Stimulated activated CD4-positive, alpha-beta T cell treated with anti-CD3 and anti-CD28 coated beads, Interleukin-2, amount 100 ng/mL, for 48 hours (primary cell): ENCODE results near the gene HYCC1.

Experiments
- DNase-seq, 2 donors: peaks; one replicate each; pipeline ENCODE4 v3.0.0-alpha.2; 2020

The HYCC1 gene

DNA sequence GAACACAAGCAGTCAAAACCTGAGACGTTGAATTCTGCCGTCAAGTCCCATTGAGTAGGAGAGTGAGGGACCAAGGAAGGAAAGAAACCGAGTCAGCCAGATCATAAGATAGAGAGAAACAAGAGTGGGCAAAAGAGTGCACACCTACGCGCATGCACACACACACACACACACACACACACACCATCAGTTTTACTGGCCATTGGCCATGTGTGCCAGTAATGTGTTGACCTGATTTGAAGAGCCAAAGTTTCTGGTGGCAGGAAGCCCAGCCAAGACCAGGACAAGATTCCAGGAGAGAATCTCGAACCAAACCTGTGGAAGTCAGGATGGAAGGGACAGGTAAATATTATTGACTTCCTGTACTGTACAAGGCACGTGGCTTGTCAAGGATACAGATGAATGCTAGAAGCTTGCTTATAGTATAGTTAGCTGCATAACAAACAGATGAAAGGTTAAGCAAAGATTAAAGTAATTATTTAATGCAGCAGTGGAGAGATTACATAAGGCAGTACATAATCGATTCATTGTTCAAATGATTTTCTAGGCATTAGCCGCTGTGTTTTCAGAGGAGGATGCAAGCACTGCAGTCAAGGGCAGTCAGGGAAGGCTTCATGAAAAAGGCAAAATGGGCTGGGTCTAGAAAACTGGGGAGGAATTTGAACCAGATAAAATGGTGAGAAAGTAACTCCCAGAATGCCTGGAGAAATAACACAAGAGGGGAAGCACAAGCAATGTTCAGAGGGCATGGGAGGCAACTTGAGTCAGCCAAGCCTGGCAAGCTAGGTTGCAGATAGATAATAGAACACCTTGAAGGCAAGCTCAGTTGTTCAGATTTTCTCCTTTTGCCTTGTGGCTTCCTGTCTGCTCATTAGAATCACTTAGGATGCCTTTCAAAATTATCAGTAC, 2.7 kb upstream of the HYCC1 start:
- no peak for DNase-seq

DNA sequence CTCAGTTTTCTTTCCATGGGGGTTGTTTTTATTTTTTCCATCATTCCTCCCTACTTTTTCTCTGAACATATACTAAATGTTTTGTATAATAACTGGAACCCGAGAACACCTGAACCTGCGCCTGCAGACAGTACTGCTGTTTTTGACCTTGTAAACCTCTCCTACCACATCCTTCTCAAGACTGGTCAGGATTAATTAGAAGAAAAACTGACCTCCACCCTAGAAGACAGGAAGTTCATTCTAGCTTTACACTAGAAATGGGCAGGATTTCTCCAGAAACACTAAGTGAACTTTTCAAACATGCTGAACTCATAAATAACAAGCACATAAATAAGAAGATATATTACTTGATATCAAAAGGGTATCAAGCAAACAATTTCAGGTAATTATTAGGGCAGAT, 751 bp upstream of the HYCC1 start:
- DNase-seq: no peak

DNA sequence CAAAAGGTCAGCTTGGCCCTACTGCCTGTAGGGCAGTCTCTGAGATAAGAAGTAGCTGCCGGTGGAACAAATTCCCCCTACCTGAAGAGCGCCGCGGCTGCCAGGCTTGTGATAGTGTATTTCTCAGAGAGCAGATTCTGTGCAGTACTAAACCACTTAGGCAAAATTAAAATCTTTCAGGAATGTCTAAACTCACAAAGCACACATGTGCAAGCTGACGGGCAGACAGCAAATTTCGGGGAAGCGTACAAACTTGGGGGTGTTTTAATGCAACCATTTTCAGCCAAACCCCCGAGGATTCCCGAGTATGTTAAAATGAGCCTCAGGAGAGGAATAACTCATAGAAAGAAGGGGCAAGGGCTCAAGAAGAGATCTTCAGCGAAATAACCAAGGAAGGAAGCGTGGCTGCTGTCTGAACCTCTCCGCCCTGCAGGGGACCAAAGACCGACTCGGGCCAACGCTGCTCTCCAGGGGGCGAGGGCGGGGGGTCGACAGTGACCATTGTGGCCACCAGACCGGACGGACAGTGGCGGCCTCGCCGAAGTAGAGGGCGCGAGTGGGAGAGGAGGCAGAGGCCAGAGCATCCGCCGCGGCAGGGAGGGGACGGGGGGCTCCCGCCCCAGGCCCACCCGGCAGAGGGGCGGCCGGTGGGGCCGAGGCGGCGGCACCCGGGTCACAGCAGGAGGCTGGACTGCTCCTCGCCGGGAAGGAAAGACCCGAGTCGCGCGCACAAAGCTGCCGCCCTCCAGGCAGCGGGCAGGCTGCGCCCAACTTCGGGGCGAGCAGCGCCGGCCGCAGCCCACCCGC, 819 bp downstream of the HYCC1 start:
- peak in 1 of 2 donors; percentile 6 for DNase-seq

DNA sequence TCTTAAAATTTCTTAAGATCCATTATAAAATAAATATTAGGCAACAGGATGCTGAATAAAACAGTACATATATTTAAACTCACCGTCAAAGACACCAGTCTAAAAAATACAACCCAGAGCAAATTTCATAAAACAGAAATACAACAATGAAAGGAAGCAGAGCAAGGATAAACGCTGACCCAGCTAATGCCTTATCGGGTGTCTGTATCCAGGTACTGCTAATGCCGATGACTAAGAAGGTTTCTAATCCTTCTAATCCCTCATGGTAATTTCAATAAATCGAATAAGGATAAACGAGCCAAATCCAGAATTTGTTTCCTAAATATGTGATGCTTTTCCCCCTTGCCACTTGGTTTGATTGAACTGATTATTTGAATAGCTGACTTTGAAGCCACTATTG, 1.7 kb downstream of the HYCC1 start:
- DNase-seq: no peak

DNA sequence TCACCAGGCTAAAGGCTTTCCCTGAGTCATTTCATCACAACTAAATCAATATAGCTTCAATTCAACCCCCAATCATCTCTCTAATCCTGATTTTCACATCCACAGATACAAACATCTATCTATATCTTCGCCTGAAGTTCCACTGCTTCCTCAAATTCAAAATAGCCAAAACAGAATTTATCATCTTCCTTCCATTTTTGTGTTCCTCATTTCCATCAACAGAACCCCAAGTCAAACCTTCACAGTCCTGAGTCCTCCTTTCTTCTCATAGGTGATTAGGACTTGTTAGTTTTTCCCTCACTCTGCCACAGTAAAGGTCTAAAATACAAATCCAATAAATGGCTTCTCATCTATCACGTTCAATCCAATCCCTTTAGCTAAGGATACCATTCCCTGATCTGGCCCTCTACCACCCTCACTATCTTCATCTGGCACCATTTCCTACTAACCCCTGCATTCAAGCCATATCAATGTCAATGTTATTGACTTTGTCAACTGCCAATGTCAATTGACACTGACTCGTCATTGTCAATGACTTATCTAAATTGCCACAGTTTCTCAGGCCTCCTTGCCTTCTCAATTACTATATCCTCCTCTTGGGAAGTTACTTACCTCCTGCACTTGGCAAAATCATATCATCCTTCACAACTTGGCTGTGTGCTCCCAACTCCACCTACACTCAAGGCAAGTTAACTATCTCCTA, 2.6 kb downstream of the HYCC1 start:
- DNase-seq: no peak

DNA sequence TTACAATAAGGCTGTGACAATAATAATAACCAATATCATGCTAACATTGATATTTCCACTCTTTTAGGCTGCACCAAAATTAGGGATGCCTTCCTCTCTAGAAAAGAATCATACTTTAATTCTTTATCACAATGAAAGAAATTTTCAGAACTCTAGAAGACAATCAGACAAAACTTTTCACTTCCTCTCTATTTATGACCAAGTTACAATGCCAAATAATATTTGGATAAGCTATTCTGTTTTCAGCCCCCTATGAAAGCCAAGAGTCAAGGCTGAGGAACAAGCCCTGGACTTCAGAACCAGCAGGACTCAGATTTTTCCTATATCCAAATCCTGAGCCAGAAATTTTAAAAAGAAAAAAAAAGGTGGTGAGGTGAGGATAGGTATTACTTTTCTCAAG, 4.6 kb downstream of the HYCC1 start:
- no peak for DNase-seq

DNA sequence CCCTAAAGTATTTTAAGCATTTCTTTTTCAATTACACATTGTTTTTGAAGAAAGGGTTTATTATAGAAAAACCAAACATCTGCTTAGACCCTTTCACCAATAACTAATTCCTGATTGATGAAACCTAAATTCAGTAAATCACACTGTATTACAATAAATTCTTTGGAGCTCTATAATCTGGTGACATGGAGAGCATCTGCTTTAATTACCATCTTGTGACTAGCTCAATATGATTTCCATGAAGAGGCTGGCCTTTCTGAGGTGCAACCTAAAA, 9.7 kb downstream of the HYCC1 start:
- DNase-seq: no peak

DNA sequence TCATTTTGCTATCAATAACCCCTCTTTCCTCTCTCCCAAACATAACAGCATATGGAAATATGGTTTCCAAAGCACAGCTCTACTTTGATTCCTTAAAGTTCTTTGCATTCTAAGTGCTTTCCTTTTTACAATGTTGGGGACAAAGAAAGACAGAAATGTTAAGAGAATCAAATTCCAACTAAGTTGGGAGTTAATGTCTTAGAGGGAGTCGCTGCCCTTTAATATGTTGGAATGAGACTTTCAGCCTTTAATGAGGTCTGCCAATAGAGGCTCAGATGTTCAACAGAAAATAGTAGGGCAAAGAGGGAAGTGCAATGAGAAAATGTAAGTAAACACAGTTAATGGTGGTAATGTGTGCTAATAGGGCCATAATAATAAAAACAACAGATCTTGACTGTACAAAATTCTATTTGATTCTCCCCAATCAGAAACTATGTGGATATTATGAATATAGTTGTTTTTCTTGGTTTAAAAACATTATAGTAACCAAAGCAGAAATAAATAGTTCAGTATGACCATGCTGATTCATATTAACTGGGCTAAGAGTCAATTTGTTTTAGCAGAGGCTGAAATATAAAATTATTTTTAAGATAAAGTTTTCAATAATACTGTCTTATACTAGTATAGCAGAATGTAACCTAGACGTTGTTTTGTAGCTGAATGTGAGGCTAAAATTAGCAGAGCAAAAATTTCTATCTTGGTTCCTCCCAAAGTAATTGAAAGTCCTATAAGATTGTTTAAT, 10.3 kb downstream of the HYCC1 start:
- no peak for DNase-seq

DNA sequence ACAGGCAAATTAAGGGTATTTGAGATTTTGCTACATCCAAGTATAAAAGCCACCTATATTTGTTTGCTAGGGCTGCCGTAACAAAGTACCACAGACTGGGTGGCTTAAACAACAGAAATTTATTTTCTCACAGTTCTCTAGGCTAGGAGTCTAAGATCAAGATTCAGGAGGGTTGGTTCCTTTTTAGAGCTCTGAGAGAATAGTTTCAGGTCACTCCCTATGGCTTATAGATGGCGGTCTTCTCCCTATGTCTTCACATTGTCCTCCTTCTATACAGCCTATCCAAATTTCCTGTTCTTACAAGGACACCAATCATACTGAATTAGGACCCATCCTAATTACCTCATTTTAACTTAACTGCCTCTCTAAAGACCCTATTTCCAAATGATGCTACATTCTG, 11.2 kb downstream of the HYCC1 start:
- no peak for DNase-seq

DNA sequence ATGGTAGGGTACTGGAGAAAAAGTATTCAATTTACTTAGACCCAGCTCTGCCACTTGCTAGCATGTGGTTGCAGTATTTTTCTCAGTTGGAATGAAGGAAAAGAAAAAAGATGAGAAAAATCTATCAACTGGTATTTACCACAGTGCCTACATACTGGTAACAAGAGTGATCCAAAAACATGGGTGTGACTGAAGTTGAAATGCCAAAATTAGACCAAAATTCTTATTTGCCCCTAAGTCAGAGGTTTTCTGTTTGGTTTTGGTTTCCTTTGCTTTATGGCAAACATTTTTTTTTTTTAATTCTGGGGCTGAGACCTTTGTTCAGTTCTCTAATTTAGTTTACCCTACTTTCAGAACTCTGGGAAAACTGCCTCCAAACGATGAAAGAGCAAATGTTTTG, 12.3 kb downstream of the HYCC1 start:
- DNase-seq: no peak

DNA sequence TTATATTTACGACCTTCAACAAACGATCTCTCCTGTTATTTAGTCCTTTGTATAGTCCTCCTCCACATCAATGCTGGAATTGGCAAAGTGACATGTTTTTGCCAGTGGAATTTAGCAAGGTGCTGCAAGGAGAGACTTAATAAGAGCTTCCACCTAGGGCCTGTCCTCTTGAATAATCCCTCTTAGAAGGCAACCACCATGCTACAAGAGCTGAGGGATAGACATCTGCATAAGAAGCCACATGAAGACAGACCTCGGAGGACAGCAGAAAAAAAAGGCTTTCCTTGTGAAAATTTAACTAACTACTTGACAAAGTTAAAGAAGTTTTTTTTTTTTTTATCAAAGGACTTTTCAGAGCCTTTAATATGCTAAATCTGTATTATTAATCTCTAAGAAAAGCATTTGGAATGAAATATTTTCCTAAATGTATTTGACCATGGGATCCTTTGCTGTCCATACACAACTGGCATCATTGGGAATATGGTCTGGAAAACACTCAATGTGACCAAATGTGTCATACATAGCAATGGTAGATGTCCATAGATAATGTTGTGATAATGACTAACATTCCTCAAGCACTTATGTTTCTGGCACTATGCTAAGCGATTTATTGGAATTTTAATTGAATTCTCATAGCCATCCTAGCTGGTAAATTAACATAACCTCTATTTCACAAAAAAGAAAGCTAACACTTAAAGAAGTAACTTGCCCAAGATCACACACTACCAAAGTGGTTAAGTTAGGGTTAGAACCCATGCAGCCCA, 13.2 kb downstream of the HYCC1 start:
- DNase-seq: no peak

DNA sequence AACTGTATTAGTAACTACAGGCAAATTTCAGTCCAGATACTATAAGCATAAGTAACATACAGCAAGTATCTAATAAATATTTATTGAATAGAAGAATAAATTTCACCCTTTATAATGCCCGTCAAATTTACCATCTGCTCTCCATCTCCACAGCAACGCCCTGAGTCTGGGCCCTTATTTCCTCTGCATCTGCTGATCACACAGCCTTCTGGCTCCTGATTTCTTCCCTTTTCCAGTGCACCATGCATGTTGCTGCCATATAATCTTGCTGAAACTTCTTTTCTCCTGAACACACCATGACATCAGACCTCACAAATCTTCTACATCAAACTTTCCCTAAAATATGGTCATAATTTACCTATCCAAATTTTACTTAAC, 15.4 kb downstream of the HYCC1 start:
- DNase-seq: no peak

DNA sequence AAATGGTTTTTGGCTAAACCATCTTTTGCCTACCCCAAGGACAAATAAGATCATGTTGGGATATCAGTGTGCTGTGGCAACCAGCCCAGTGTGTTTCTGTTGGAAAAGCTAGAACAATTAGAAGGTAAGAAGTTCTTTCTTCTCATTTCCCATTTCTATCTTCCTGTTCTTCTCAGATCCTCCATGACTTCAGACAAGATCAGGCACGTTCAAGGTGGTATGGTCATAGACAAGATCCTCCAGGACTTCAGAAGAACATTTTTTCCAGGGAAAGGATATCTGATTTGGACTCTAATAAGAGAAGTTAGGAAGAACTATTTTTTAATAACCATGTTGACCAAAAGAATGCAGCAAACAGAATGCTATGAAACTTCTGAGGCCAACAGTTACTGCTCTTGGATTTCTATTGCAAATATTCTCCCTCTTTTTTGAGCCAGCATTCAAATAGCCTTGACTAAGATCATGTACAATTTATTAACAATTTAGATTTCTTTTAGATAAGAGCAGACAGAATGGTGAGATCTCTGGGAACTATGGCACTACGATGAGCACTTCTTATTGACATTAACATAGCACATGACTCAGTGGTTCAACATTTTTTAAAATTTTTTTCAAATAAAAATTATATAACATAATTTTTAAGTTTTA, 15.9 kb downstream of the HYCC1 start:
- DNase-seq: no peak

DNA sequence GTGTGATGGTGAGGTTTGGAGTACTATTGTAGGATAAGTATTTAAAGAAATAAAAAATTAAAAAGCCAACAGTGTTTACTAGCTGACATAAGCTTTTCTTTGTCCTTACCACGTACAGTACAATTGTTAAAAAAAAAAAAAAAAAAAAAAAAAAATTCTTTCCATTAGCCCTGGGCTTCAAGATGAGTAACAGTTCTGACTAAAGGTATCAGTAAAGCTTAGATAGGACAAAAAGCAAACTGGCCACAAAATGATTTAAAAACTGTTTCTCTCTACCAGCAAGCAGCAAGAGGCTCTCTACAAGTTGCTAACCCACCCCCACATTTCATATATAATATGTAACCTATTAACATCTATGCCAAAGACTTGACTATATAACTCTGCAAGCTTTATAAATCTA, 17.5 kb downstream of the HYCC1 start:
- DNase-seq: no peak

DNA sequence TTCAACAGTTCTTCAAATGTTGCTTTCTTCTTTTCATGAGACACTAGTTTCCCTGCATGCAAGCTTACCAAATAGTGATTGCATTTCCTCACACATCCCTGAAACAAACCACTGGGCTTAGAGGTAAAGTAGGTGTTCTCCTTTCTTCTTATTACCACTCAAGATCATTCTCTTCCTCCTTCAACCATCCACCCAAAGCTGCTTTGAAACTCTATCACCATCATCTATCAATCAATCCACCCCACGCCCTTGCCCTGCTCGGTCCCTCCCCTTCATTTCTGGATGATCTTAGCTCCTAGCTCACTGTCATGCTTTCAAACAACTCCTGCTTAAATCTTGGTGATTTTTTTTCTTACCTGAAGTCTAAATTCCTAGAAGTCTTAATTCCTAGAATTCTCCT, 18.9 kb downstream of the HYCC1 start:
- DNase-seq: no peak

DNA sequence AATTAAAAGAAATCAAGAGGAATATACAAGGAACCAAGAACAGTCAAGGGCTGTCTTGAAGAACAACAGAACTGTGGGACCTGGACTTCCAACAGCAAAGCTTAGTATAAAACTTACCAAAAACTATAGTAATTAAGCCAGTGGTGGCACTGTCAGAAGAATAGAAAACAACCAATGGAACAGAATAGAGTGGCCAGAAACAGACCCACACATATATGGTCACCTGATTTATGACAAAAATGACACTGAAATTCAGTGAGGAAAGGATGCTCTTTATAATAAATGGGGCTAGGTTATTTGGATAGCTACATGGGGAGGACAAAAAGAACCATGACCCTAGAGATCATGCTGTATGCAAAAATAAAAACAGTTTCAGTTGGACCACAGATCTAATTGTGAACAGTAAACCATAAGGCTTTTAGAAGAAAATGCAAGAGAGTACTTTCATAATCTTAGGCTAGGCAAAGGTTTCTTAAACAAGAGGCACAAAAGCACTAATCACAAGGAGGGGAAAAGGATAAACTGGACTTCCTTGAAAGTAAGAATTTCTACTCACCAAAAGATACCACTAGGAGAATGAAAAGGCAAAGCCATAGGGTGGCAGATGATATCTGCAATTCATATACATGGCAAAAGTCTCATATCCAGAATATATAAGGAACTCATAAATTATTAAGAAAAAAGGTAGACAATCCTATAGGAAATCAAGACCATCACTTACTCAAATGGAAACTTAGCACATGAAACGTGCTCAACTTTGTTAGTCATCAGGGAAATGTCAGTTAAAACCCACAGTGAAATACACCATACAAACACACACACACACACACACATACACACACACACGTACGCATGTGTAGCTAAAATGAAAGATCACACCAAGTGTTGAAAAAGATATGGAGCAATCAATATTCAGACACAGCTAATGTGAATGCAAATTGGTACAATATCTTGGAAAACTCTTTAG, 20.8 kb downstream of the HYCC1 start:
- DNase-seq: peak; percentile 30 to 41

DNA sequence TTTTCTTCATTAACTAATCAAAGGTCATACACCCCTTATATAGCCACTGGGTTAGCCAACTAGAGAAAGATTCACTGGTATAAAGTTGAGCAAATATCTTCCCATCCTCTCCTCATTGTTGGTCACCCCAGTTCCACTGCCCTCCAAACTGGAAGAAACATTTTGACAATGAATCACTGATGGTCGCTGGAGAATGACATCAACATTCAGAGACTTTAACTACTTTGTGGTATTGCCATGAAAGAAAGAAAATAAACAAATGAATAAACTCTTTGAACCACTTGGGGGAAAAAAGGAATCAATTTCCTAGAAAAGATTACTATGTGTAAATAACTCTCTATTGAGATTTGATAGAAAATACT, 23.4 kb downstream of the HYCC1 start:
- no peak for DNase-seq

DNA sequence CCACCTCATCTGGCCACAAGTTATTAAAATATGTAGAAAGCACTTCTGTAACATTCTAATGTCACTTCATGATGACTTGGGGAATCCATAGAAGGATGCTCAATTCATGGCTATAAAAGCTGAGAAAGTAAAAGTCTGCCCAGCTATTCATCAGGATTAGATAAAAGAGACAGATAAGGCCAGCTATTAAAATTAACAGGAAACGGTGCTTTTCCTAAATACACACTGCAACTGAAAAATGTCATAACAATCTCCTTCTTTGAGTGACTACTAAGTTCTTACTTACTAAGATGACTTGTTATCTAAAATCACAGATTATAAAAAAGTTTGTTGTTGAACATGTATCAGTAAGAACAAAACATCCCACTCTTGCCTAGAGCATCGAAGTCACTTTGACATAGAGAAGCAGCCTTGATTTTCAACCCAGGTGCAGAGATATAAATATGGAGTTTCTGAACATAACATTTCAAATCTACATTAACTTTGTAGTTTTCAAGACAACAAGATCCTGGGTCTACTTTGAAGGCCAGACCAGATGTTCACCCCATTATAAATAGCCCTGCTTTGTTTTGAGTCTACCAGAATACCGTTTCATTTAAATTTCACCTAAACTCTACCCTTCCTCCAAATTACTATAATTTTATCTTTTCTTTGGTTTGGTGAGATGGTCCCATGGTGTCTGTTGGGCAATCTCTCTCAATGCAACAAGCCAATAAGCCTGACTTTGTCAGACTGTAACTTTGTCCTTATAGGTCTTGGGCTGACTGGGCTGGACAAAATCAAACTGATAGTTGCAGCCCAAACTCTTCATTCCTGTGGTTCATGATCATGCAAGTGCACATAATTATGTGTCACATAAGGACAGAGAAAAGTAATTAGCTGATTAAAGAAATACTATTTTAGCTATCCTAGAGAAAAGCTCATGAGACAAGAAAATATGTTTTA, 24.0 kb downstream of the HYCC1 start:
- no peak for DNase-seq

DNA sequence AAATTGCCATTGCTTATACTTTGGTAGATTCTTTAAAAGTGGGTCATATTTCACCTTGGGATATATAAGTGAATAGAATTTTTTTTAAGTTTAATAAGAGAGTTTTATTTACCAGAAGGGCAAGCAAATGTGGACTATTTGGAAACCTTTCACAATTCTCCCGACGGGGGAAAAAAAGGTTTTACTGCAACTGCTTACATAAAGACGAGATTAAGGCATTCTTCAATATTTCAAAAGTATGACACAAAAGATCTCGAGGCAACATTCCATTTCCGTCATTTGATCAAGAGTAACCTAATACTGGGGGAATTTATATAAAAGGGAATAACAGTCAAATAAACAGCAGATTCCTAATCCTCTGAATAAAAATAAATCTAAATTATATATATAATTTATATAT, 28.5 kb downstream of the HYCC1 start:
- no peak for DNase-seq
